Measurements from ENCODE around the gene RFNG.
A peak's percentile ranks its signal among the peaks of the same experiment; 100 is the strongest.

The RFNG gene

DNA sequence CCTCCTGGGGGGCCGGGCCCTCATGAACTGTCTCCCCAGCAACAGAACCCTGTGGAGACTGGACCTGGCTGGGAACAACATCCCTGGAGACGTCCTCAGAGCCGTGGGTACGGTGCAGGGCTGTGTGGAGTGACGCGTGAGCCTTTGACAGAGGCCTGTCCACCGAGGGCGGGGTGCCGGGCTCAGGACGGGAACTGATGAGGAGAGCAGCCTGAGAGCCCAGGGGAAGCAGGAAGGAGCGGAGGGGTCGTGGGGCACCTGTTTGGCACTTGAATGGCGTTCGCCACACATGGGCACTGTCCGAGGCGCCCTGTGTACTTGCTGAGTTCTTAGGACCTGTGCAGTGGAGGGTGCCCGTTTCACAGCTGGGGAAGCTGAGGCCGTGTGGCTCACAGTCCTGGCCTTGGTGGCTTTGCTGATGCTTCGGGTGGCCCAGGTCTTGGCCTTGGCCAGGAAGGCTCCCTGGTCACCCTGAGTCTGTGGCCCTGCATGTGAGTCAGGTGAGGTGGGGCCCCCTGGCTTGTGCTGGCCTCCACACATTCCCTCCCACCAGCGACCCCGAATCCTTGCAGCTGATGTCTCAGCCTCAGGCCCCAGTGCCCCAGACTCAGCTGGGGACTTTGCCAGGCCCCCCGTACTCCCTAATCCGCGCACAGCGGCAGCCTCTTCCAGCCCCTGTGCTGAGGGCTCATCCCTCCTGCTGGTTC, 26.1 kb downstream of the RFNG start:
- DNase-seq (ENCODE audit: low read depth in 2 of 2) = no peak

DNA sequence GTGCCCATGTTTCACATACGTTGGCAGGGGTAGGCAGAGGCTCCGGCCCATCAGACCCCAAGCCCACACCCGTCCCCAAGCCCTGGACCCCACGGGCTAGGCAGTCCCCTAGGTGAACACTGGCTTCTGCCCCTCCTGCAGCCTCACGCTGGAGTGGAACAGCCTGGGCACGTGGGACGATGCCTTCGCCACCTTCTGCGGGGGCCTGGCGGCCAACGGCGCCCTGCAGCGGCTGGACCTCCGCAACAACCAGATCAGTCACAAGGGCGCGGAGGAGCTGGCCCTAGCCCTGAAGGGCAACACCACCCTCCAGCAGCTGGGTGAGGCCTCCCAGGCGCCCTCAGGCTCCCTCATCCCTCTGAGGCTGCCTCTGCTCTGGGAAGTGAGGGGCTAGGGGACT, 26.8 kb downstream of the RFNG start:
- no peak for DNase-seq (ENCODE audit: low read depth in 2 of 2)

DNA sequence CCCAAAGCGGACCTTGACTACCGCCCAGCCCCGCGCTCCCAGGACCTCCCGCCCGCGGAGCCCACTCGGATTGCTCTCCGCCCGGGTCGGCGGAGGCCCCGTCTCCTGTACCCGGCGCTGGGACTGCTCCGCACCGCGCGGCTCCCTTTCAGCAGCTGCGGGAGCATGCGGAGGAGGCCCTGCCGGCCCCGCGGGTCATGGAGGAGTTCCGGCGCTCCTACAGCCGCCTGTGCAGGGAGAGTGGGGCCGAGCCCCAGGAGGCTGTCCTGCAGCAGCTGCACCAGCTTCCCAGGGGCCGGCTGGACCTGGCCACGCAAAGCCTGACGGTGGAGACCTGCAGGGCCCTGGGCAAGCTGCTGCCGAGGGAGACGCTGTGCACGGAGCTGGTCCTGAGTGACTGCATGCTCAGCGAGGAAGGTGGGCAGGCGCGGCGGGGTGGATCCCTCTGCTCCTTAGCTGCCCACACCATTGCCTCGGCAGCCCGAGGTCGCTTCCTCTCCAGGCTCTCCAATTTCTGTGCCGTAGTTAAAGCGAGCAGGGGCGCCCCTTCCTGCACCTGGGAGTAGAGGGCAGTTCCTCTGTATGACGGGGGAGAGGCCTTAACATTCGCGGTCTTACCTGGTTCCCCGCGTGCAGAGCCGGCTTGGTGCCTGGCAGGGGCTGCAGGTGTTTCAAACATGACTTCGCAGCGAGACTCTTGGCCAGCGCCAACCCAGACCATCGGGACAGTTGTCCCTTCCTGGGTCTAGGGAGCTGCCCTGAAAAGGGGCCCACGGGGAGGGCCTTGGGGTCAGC, 28.0 kb downstream of the RFNG start:
- DNase-seq (ENCODE audit: low read depth in 2 of 2) = no peak

DNA sequence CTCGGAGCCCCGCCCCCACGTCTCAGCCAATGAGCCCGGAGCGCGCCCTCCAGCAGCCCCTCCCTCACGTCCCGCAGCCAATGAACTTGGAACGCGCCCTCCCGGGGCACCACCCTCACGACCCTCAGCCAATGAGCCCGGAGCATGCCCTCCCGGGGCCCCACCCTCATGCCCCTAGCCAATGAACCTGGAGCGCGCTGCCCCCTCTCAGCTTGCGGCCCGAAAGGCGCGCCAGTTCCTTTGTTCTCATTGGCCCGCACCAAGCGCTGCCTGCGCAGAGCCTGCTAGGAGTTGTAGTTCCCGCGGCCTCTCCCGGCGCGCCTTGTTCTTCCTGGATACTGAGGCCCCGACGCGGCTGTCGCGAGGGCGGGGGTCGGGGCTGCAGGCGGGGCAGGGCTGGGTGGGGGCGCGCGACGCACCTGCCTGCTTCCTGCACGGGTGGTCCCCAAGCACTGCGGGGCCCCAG, 28.6 kb downstream of the RFNG start, which contains the start of gene LRRC45:
TSS of gene LRRC45 (plus strand) at position 325 of the 466 bp plus-strand sequence. CDS start 339 bp downstream, outside the sequence.
- peak; percentile 100 for DNase-seq (ENCODE audit: low read depth in 2 of 2)

DNA sequence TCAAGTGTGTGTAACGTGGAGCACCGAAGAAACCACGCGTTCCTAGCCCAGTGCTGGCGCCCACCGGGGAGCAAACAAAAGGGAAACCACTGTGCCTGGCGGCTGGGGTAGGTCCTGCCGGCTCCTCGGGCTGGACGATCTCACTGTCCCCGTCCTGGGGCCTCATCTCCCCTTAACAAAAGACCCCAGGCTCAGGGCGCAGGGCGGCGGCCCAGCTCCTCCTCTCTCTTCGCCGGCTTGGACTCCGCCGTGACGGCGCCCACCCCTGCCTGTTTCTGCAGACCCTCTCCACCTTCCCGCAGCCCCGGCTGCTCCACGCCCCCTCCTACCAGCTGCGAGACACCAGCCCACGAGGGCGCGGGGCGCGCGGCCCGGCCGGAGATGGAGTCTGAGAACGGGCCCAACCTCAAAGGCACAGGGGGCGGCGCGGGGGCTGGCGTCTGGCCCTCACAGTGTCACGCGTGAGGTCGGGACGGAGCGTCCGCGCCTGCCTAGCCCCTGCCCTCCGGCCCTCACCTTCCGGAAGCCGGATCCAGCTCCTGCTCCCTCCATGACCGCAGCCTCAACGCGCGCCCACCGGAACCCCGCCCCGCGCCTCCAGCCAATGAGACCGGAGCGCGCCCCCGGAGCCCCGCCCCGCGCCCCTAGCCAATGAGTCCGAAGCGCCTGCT, 29.2 kb downstream of the RFNG start, which contains the start of gene CENPX:
TSS of gene CENPX (minus strand) at position 569 of the 671 bp plus-strand sequence. CDS start at position 552, 17 bp downstream.
- no peak for DNase-seq (ENCODE audit: low read depth in 2 of 2)

GRCh38 chr17:82021900-82022309, 29.7 kb downstream of the RFNG start:
- no peak for DNase-seq (ENCODE audit: low read depth in 2 of 2)

- no peak for DNase-seq (ENCODE audit: low read depth in 2 of 2)
Measured at GRCh38 chr17:82021107-82021899, 30.3 kb downstream of the RFNG start.

GRCh38 chr17:82020572-82021106, 31.0 kb downstream of the RFNG start:
- DNase-seq (ENCODE audit: low read depth in 2 of 2) = no peak

GRCh38 chr17:82019690-82020571, 31.7 kb downstream of the RFNG start:
- peak in 1 of 2 donors; percentile 50 for DNase-seq (ENCODE audit: low read depth in 2 of 2)

- no peak for DNase-seq (ENCODE audit: low read depth in 2 of 2)
Measured at GRCh38 chr17:82018989-82019689, 32.5 kb downstream of the RFNG start.

DNA sequence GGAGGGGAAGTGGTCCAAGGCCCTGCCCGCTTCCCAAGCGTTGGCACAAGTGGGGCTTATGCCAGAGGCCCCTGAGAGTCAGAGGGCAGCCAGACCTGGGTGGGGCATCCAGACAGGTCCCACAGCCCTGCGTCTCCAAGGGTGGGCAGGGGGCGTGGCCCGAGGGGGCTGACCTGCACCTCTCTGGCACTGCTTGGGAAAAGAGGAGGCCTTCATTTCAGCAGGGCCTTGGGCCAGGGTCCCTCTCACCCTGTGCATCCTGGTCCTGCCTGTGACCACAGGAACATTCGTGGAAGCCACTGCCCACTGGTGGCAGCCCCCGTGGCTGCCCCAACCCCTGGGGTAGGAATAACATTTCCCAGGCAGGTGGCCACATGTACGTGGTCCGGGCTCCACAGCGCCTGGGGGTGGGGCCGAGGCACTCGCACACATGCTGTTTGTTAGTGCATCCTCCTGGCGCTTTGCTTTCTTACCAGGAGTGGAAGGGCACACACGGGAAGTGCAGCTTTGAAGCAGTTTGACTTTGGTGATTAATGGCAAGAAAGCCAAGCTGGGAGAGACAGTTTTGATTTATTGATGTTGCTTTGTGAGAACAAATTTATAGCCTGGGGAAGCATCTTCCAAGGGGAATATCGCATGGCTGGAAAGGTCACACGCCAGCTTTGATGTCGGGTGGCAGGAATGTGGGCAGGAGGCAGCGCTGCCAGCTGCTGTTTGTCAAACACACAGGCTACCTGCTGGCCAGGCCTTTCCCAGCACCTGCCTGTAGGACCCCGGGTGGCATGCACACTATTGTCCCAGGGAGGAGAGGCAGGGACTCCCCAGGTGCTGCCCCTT, 33.2 kb downstream of the RFNG start:
- no peak for DNase-seq (ENCODE audit: low read depth in 2 of 2)

- DNase-seq (ENCODE audit: low read depth in 2 of 2) = no peak
Measured at GRCh38 chr17:82017612-82018151, 33.9 kb downstream of the RFNG start.

- no peak for DNase-seq (ENCODE audit: low read depth in 2 of 2)
Measured at GRCh38 chr17:82016875-82017459, 34.6 kb downstream of the RFNG start.

- DNase-seq (ENCODE audit: low read depth in 2 of 2) = no peak
Measured at GRCh38 chr17:82016061-82016874, 35.3 kb downstream of the RFNG start.

GRCh38 chr17:82015311-82015971, 36.2 kb downstream of the RFNG start:
- no peak for DNase-seq (ENCODE audit: low read depth in 2 of 2)

GRCh38 chr17:82014971-82015310, 36.7 kb downstream of the RFNG start:
- no peak for DNase-seq (ENCODE audit: low read depth in 2 of 2)

DNA sequence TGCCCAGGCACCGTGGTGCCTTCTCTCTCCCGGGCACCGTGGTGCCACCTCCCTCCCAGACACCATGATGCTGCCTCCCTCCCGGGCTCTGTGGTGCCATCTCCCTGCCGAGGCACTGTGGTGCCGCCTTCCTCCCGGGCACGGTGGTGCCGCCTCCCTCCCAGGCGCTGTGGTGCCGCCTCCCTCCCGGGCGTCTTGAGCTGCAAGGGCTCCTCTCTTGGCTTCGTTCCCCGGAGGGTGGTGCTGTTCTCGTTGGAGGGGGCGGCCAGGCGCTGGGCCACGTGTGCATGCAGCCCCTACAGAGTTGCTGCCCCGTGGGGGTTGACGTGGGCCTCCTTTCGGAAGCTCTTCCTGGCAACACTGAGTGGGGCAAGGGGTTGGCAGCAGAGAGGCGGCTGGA, 37.2 kb downstream of the RFNG start:
- no peak for DNase-seq (ENCODE audit: low read depth in 2 of 2)

All from stimulated activated CD8-positive, alpha-beta memory T cell treated with anti-CD3 and anti-CD28 coated beads, Interleukin-7, amount 100 ng/mL, for 4 hours (primary cell).